DMS153 treated with DMSO at 0.1 percent for 48 hours (cell line): ENCODE results near the gene PODXL.

Source experiments
- DNase-seq: peaks from one replicate; lab custom pipeline; 2025; ENCODE audit not compliant: unreplicated experiment; lab: John Stamatoyannopoulos, UW

PODXL gene

DNA sequence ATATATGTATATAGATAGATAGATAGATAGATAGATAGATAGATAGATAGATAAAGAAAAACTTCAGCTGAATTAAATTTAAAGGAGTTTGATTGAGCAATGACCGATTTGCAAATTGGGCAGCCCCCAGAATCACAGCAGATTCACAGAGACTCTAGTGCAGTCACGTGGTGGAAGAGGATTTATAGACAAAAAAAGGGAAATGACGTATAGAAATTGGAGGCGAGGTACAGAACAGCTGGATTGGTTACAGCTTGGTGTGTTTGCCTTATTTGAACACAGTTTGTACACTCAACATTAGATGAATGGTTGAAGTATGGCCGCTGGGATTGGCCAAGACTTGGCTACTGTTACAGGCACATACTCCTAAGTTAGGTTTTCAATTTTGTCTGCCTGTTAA is 8.2 kb upstream of the PODXL start:
- DNase-seq: no peak

- no peak for DNase-seq
Observed at GRCh38 chr7:131563918-131564317, 7.5 kb upstream of the PODXL start.

- no peak for DNase-seq
Observed at GRCh38 chr7:131562941-131563340, 6.5 kb upstream of the PODXL start.

DNA sequence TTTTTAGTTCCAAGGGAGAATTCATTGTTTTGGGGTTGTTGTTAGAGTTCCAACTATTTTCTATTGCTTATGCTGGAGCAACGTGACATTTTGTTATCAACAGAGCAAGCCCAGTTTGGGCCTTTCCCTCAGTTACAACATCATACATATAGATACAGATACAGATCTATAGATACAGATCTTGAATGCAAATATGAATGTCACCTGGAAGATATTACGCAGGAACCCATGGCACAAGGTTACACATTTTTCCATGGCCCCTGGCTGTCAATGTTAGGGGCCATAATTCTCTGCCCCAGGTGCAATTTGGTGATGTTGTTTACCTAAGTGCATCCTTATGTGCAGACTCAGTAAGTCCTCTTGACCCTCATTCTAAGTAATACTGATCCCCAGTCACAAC is 3.6 kb upstream of the PODXL start:
- DNase-seq: no peak

- DNase-seq: no peak
Observed at GRCh38 chr7:131557652-131558385, 1.4 kb upstream of the PODXL start.

DNA sequence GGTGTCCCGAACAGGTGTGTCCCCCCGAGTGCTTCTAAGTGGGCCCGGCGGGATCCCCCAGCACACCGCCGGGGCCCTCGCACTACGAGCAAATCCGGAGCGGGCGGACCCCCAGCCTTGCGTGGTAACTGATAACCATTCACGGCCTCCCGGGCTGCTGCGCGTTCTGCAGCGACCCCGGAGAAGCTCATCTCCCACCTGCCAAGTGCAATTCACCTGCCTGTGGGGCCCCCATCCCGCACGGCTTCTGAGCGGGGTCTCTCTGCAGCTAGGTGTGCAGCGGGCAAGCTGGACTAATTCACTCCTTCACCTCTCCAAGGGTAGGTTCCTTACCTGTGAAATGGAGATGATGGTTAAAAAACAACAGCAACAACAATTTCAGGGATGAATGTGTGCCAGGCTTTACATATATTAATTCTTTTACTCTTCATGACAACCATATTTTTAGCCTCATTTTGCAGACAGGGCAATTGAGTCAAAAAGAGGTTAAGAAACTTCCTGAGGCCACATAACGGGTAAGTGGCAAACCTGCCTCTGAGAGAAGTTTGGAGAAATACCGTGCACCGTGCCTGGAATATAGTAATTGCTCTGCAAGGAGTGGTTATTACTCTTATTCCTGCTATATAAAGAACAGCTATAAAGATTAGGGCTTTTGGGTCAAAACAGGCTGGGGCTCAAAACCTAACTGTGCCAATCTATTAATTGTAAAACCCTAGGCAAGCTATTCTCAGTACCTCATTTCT is 652 bp upstream of the PODXL start:
- no peak for DNase-seq

GRCh38 chr7:131555552-131556052 is 826 bp downstream of the PODXL start:
- DNase-seq: no peak

DNA sequence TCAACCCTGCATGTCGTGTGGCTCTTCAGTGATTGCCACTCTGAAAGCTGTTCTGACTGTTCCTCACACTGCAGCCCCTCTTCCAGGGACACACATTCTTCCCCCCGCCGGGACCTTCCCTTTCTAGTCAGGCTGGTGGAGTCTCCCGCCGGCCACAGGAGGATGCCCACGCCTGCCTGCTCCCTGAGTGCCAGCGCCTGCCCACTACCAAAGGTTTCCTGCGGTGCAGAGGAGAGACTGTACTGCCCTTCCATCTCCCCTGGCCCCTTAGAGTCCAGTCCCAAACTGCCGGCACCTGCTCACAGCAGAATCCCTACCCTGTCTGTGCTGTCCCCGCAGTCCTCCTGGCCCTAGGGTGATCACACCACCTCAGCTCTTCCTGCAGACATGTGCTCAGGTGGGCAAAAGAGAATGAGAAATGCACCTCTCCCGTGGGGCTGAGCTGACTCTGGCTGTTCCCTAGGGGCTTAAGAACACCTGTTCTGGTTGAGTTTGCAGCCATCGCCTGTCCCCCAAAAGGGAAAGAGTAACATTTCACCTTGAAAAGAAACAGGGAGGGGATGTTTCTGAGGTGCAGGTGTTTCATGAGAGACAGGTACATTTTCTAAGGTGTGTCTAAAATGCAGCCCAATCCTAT is 1.4 kb downstream of the PODXL start:
- no peak for DNase-seq

DNA sequence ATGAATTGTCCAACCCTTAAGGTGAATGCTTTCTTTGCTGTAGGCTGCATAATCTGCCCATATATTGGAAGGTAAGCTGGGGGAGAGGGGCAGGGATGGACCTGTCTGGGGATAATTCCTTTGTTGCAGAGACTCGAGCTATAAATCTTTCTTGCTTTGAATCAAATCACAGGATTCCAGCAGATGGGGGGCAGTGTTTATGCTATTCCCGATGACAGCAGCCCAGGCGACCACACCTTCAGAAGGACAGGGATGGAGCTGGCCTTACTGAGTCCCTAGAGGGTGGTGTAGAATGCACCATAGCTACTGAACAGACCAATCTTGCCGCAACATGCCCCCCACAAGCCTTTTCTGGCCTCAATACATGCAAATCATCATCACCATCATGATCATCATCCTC is 2.5 kb downstream of the PODXL start:
- DNase-seq: no peak

DNA sequence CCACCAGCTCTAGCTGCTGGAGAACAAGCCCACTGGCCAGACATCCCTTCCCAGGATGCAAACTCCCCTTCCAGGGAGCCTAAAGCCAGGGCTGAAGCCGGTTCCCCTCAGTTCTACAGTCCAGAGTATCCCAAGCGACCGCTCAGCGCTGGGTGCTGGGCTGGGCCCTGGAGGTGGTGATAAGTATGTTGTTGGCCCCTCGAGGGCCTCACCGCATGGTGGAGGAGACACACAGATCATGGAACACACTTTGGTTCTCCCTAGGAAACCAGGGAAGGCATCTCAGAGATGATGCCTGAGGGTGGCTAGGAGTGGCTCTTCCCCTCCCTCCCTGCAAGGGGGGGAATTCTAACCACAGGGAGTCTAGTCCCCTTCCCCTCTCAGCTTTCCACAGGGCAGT is 4.4 kb downstream of the PODXL start:
- no peak for DNase-seq

GRCh38 chr7:131550846-131551245 is 5.6 kb downstream of the PODXL start:
- DNase-seq: no peak

- DNase-seq: no peak
Observed at GRCh38 chr7:131548371-131548770, 8.1 kb downstream of the PODXL start.

DNA sequence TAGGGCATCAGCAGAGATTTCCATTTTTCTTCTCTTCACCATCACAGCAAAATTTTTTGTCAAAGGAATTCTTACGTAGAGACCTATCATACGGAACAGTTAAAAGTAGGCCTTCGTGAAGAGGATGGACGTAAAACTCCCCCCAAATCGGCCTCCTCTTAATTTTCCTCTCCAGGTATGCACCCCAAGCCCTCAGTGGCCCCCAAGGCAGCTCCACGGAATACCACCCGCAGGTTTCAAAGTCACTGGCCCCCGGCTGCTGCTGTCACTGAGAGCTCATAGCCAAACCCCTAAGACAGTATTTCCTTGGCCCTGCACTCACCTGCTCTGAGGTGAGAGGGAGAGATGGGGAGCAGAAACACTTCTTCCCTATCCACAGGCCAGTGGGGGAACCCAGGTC is 8.8 kb downstream of the PODXL start:
- no peak for DNase-seq

DNA sequence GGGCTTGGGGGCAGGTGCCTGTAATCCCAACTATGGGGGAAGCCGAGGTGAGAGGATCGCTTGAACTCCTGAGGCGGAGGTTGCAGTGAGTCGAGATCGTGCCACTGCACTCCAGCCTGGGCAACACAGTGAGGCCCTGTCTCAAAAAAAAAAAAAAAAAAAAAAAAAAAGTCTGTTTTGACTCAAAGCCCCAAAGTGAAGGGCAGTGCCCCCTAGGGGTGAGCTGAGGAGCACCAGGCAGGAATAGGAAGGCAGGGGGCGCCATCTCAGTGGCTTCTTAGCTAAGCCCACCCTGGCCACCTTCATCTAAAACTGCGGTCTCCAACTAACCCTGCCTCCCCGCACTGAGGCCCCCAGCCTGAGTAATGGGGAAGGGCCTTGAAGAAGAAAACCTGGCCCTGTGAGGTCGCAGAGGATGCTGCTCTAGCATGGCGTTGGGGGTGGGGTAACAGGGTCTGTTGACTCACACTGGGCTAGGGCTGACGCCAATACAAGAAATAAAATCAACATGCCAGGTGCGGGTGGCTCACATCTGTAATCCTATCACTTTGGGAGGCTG is 9.8 kb downstream of the PODXL start:
- DNase-seq: no peak

- DNase-seq: no peak
Observed at GRCh38 chr7:131546126-131546525, 10.3 kb downstream of the PODXL start.

- DNase-seq: no peak
Observed at GRCh38 chr7:131544449-131545301, 11.8 kb downstream of the PODXL start.

GRCh38 chr7:131544021-131544420 is 12.4 kb downstream of the PODXL start:
- DNase-seq: no peak

DNA sequence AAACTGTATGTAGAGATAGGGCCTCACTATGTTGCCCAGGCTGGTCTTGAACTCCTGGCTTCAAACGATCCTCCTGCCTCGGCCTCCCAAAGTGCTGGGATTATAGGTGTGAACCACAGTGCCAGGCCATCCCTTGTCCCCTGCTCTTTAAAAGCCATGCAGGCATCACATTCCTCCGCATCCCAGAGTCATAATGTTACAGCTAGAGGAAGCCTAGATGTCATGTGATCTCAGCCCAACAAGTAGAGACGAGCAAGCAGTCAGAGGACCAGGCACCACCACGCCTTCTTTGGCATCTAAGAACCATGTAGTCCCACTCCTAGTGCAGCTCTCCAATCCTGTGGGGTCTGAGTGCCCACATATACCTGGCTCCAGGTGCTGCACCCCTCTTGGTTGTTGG is 13.1 kb downstream of the PODXL start:
- no peak for DNase-seq

DNA sequence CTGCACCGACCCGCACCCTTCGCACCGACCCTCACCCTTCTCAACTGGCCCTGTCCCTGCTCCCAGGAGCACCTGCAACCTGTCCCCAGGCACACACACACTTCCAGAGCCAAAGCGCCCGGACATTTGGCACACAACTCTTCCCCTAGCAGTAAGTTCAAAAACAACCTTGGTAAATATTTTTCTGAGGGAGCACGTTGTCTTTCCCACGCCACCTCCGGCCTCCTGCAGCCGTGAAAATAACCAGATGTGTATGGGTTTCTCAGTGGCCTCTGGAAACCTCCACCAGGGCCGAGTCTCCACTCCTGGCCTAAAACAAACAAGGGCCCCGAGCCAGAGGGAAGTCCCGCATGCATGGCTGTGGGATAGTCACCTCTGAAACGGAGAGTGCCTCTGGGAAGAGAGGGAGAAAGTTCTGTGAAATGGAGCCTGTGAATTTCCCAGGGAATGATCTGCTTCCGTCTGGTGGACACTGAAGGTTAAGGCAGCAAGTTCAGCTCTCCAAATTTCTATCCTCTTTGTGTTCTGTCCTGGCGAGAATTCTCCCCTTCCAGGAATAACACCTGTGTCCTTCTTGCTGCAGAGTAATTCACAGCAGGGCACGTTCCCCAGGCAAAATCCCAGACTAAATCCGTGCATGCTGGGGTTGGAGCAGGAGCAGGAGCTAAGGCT is 15.8 kb downstream of the PODXL start:
- no peak for DNase-seq

GRCh38 chr7:131538813-131539179 is 17.6 kb downstream of the PODXL start:
- DNase-seq: no peak
